DOHH2 (cell line): ENCODE results near the gene SURF1.

ENCODE experiments used
- H3F3A ChIP-seq: fragments of 200-600 bp; sonication (generic), shearing (Covaris generic); 2 replicates; pipeline ENCODE4 v1.6.0; 2016; ENCODE audit warnings: antibody characterized with exemption, mild to moderate bottlenecking; ENCODE audit not compliant: control insufficient read depth, insufficient read depth
- H3K27ac ChIP-seq: fragments of 200-600 bp; sonication (generic); 2 replicates; pipeline ENCODE4 v1.5.1; 2014; ENCODE audit warnings: low read depth, mild to moderate bottlenecking, low read length, moderate library complexity
- H3K27me3 ChIP-seq: fragments of 200-600 bp; sonication (generic); 2 replicates; pipeline ENCODE4 v1.6.1; 2014; ENCODE audit warnings: mild to moderate bottlenecking, low read length, mixed read lengths; ENCODE audit not compliant: control insufficient read depth
- H3K36me3 ChIP-seq: fragments of 200-600 bp; sonication (generic); 2 replicates; pipeline ENCODE4 v1.6.1; 2014; ENCODE audit warnings: mild to moderate bottlenecking, low read length, moderate library complexity, mixed read lengths; ENCODE audit not compliant: control insufficient read depth
- H3K4me1 ChIP-seq: fragments of 200-600 bp; sonication (generic); 2 replicates; pipeline ENCODE4 v1.6.1; 2014; ENCODE audit warnings: mild to moderate bottlenecking, low read length, mixed read lengths; ENCODE audit not compliant: control insufficient read depth
- H3K4me2 ChIP-seq: fragments of 200-600 bp; sonication (generic); 2 replicates; pipeline ENCODE4 v1.6.0; 2014; ENCODE audit warnings: mild to moderate bottlenecking, low read length, moderate library complexity
- H3K4me3 ChIP-seq: fragments of 200-600 bp; sonication (generic); 2 replicates; pipeline ENCODE4 v1.5.1; 2014; ENCODE audit warnings: mild to moderate bottlenecking, low read length, mixed read lengths
- H3K79me2 ChIP-seq: fragments of 200-600 bp; sonication (generic); 2 replicates; pipeline ENCODE4 v1.6.1; 2014; ENCODE audit warnings: mild to moderate bottlenecking, low read length, mixed read lengths; ENCODE audit not compliant: control insufficient read depth
- H3K9me2 ChIP-seq: fragments of 200-600 bp; sonication (generic); replicated peaks from 2 replicates; pipeline ENCODE4 v1.6.1; 2014; ENCODE audit warnings: mild to moderate bottlenecking, low read length, mixed read lengths; ENCODE audit not compliant: control insufficient read depth
- H3K9me3 ChIP-seq: fragments of 200-600 bp; sonication (generic); 2 replicates; pipeline ENCODE4 v1.6.1; 2014; ENCODE audit warnings: antibody characterized with exemption, low read length, mixed read lengths; ENCODE audit not compliant: control insufficient read depth, insufficient read depth
- H4K20me1 ChIP-seq: fragments of 200-600 bp; sonication (generic); 2 replicates; pipeline ENCODE4 v1.6.0; 2014; ENCODE audit warnings: low read depth, mild to moderate bottlenecking, antibody characterized with exemption, low read length, moderate library complexity; ENCODE audit not compliant: control insufficient read depth, insufficient read depth
- CTCF ChIP-seq: fragments of 200-600 bp; sonication (generic); IDR thresholded peaks from one replicate; pipeline ENCODE4 v1.5.1; 2014; ENCODE audit warnings: antibody characterized with exemption, mild to moderate bottlenecking, low read depth, low read length; ENCODE audit not compliant: poor library complexity, severe bottlenecking
- EZH2phosphoT487 ChIP-seq: fragments of 200-600 bp; sonication (generic); IDR thresholded peaks from 2 replicates; pipeline ENCODE4 v1.6.1; 2017; ENCODE audit warnings: borderline replicate concordance, mild to moderate bottlenecking, antibody characterized with exemption, low read length, moderate library complexity, mixed read lengths

The SURF1 gene

GRCh38 chr9:133362359-133363044, 6.2 kb upstream of the SURF1 start:
- Histone ChIP-seq H3K4me2 (no peak overlapping the region), H3K27ac (no peak overlapping the region), H3K27me3 (no peaks in the 10 kb centered on the region), H3K4me3 (no peak overlapping the region), H3F3A (peaks cover 6% of the 10 kb centered on the region; the same call in 1 of the 2 replicates), H4K20me1 (0 out of 2 replicates have a peak, but pooled peaks cover 3% of the 10 kb centered on the region), H3K79me2 (peaks cover 17% of the 10 kb centered on the region), H3K9me3 (no peaks in the 10 kb centered on the region), H3K4me1 (peaks cover 4% of the 10 kb centered on the region), H3K36me3 (peaks cover 83% of the 10 kb centered on the region), H3K9me2 (no peaks in the 10 kb centered on the region)
- no peak for TF ChIP-seq CTCF
- no peak for TF ChIP-seq EZH2phosphoT487

- Histone ChIP-seq H4K20me1 (0 out of 2 replicates have a peak, but pooled peaks cover 3% of the 10 kb centered on the region), H3K4me1 (peaks cover 11% of the 10 kb centered on the region), H3K27me3 (no peaks in the 10 kb centered on the region), H3K79me2 (peaks cover 17% of the 10 kb centered on the region), H3K9me3 (no peaks in the 10 kb centered on the region), H3K27ac (no peak overlapping the region), H3K36me3 (peaks cover 75% of the 10 kb centered on the region), H3K9me2 (no peaks in the 10 kb centered on the region), H3K4me3 (no peak overlapping the region), H3K4me2 (no peak overlapping the region), H3F3A (peaks cover 6% of the 10 kb centered on the region; the same call in 1 of the 2 replicates)
- TF ChIP-seq EZH2phosphoT487 (no peak), CTCF (no peak)
Measured at GRCh38 chr9:133361507-133362092, 5.3 kb upstream of the SURF1 start.

GRCh38 chr9:133360400-133361393, 4.4 kb upstream of the SURF1 start:
- Histone ChIP-seq H3K9me2 (no peaks in the 10 kb centered on the region), H3K27ac (no peak overlapping the region), H3K4me2 (no peak overlapping the region), H3K36me3 (peaks cover 66% of the 10 kb centered on the region), H4K20me1 (0 out of 2 replicates have a peak, but pooled peaks cover 3% of the 10 kb centered on the region), H3K27me3 (no peaks in the 10 kb centered on the region), H3K4me1 (peaks cover 12% of the 10 kb centered on the region), H3K4me3 (no peak overlapping the region), H3K9me3 (no peaks in the 10 kb centered on the region), H3K79me2 (peaks cover 17% of the 10 kb centered on the region), H3F3A (peaks cover 10% of the 10 kb centered on the region; the same call in 1 of the 2 replicates)
- TF ChIP-seq CTCF (no peak), EZH2phosphoT487 (no peak)
